Measurements from ENCODE around the gene SORCS1. TPM values are rescaled to one million over a fixed set of nuclear protein-coding genes. Genes with fewer than 3 reads are reported as not detected.

Gene SORCS1
- total RNA-seq, 2 donors from 2014 or later, result not detected

GRCh38 chr10:106980495-106981451 lies 183.7 kb downstream of the SORCS1 start:
- Mint-ChIP-seq H3K4me1 (ENCODE audit: low read depth in 2 of 2) (peaks cover 0 to 10% of the 10 kb centered on the region in 2 donors), H3K9me3 (no peaks in the 10 kb centered on the region), H3K27ac (no peak overlapping the region), H3K27me3 (peaks cover 0 to 2% of the 10 kb centered on the region in 2 donors), H3K4me3 (no peak overlapping the region), H3K36me3 (no peaks in the 10 kb centered on the region)
- ATAC-seq, result no peak
- DNase-seq (ENCODE audit: low spot score), result no peak

- no peak overlapping the region for H3K27ac Mint-ChIP-seq
- no peak overlapping the region for H3K4me3 Mint-ChIP-seq
- no peak for DNase-seq (ENCODE audit: low spot score)
- H3K27me3 Mint-ChIP-seq, result no peaks in the 10 kb centered on the region
- no peaks in the 10 kb centered on the region for H3K9me3 Mint-ChIP-seq
- no peak for ATAC-seq
- H3K36me3 Mint-ChIP-seq, result no peaks in the 10 kb centered on the region
- H3K4me1 Mint-ChIP-seq (ENCODE audit: low read depth in 2 of 2), result peaks cover 0 to 10% of the 10 kb centered on the region in 2 donors
Measured at GRCh38 chr10:106978756-106979155, 185.8 kb downstream of the SORCS1 start.

- Mint-ChIP-seq H3K4me1 (ENCODE audit: low read depth in 2 of 2) (no peaks in the 10 kb centered on the region), H3K27me3 (peaks cover 0 to 6% of the 10 kb centered on the region in 2 donors), H3K36me3 (no peaks in the 10 kb centered on the region), H3K27ac (no peak overlapping the region), H3K9me3 (no peaks in the 10 kb centered on the region), H3K4me3 (no peak overlapping the region)
- ATAC-seq, result no peak
- no peak for DNase-seq (ENCODE audit: low spot score)
Measured at GRCh38 chr10:106973716-106974115, 190.8 kb downstream of the SORCS1 start.

- H3K27ac Mint-ChIP-seq, result no peak overlapping the region
- H3K27me3 Mint-ChIP-seq, result peaks cover 0 to 6% of the 10 kb centered on the region in 2 donors
- DNase-seq (ENCODE audit: low spot score), result no peak
- no peaks in the 10 kb centered on the region for H3K4me1 Mint-ChIP-seq (ENCODE audit: low read depth in 2 of 2)
- H3K36me3 Mint-ChIP-seq, result no peaks in the 10 kb centered on the region
- H3K9me3 Mint-ChIP-seq, result no peaks in the 10 kb centered on the region
- no peak for ATAC-seq
- no peak overlapping the region for H3K4me3 Mint-ChIP-seq
Measured at GRCh38 chr10:106973288-106973687, 191.2 kb downstream of the SORCS1 start.

- H3K27ac Mint-ChIP-seq, result no peak overlapping the region
- no peaks in the 10 kb centered on the region for H3K9me3 Mint-ChIP-seq
- ATAC-seq (no peak), DNase-seq (ENCODE audit: low spot score) (no peak)
- no peaks in the 10 kb centered on the region for H3K4me1 Mint-ChIP-seq (ENCODE audit: low read depth in 2 of 2)
- no peaks in the 10 kb centered on the region for H3K36me3 Mint-ChIP-seq
- no peak overlapping the region for H3K4me3 Mint-ChIP-seq
- peaks cover 0 to 6% of the 10 kb centered on the region in 2 donors for H3K27me3 Mint-ChIP-seq
Measured at GRCh38 chr10:106972381-106972780, 192.1 kb downstream of the SORCS1 start.

- no peaks in the 10 kb centered on the region for H3K4me1 Mint-ChIP-seq (ENCODE audit: low read depth in 2 of 2)
- H3K9me3 Mint-ChIP-seq, result no peaks in the 10 kb centered on the region
- no peak overlapping the region for H3K27ac Mint-ChIP-seq
- H3K36me3 Mint-ChIP-seq, result no peaks in the 10 kb centered on the region
- H3K4me3 Mint-ChIP-seq, result no peak overlapping the region
- no peak for DNase-seq (ENCODE audit: low spot score)
- no peak for ATAC-seq
- H3K27me3 Mint-ChIP-seq, result peaks cover 0 to 6% of the 10 kb centered on the region in 2 donors
Measured at GRCh38 chr10:106971411-106971831, 193.1 kb downstream of the SORCS1 start.

- H3K36me3 Mint-ChIP-seq, result no peaks in the 10 kb centered on the region
- H3K27me3 Mint-ChIP-seq, result peaks cover 0 to 6% of the 10 kb centered on the region in 2 donors
- DNase-seq (ENCODE audit: low spot score), result no peak
- ATAC-seq, result no peak
- no peaks in the 10 kb centered on the region for H3K4me1 Mint-ChIP-seq (ENCODE audit: low read depth in 2 of 2)
- no peak overlapping the region for H3K4me3 Mint-ChIP-seq
- H3K9me3 Mint-ChIP-seq, result no peaks in the 10 kb centered on the region
- no peak overlapping the region for H3K27ac Mint-ChIP-seq
Measured at GRCh38 chr10:106967452-106967851, 197.1 kb downstream of the SORCS1 start.

- Mint-ChIP-seq H3K4me1 (ENCODE audit: low read depth in 2 of 2) (no peaks in the 10 kb centered on the region), H3K4me3 (no peak overlapping the region)
Measured at GRCh38 chr10:106960812-106961211, 203.7 kb downstream of the SORCS1 start.

GRCh38 chr10:106959521-106959920 lies 205.0 kb downstream of the SORCS1 start:
- DNase-seq (ENCODE audit: low spot score), result no peak
- no peaks in the 10 kb centered on the region for H3K4me1 Mint-ChIP-seq (ENCODE audit: low read depth in 2 of 2)
- ATAC-seq, result no peak
- H3K27me3 Mint-ChIP-seq, result peaks cover 0 to 2% of the 10 kb centered on the region in 2 donors
- no peak overlapping the region for H3K27ac Mint-ChIP-seq
- no peak overlapping the region for H3K4me3 Mint-ChIP-seq
- H3K9me3 Mint-ChIP-seq, result no peaks in the 10 kb centered on the region
- H3K36me3 Mint-ChIP-seq, result no peaks in the 10 kb centered on the region

More at GRCh38 chr10:106960812-106961211, 203.7 kb downstream of the SORCS1 start:
- no peak for ATAC-seq
- DNase-seq (ENCODE audit: low spot score), result no peak
- Mint-ChIP-seq H3K27ac (no peak overlapping the region), H3K27me3 (peaks cover 0 to 4% of the 10 kb centered on the region in 2 donors), H3K9me3 (no peaks in the 10 kb centered on the region), H3K36me3 (no peaks in the 10 kb centered on the region)

GRCh38 chr10:106958589-106959361 lies 205.7 kb downstream of the SORCS1 start:
- no peaks in the 10 kb centered on the region for H3K9me3 Mint-ChIP-seq
- no peaks in the 10 kb centered on the region for H3K36me3 Mint-ChIP-seq
- DNase-seq (ENCODE audit: low spot score) (no peak), ATAC-seq (no peak)
- no peak overlapping the region for H3K4me3 Mint-ChIP-seq
- H3K27me3 Mint-ChIP-seq, result peaks cover 0 to 2% of the 10 kb centered on the region in 2 donors
- H3K4me1 Mint-ChIP-seq (ENCODE audit: low read depth in 2 of 2), result no peaks in the 10 kb centered on the region
- no peak overlapping the region for H3K27ac Mint-ChIP-seq

- DNase-seq (ENCODE audit: low spot score) (no peak), ATAC-seq (no peak)
- Mint-ChIP-seq H3K27ac (no peak overlapping the region), H3K36me3 (no peaks in the 10 kb centered on the region), H3K4me3 (no peak overlapping the region), H3K9me3 (no peaks in the 10 kb centered on the region), H3K27me3 (peaks cover 0 to 2% of the 10 kb centered on the region in 2 donors), H3K4me1 (ENCODE audit: low read depth in 2 of 2) (no peaks in the 10 kb centered on the region)
Measured at GRCh38 chr10:106957823-106958588, 206.5 kb downstream of the SORCS1 start.

GRCh38 chr10:106956216-106956915 lies 208.1 kb downstream of the SORCS1 start:
- H3K36me3 Mint-ChIP-seq, result no peaks in the 10 kb centered on the region
- no peaks in the 10 kb centered on the region for H3K4me1 Mint-ChIP-seq (ENCODE audit: low read depth in 2 of 2)
- DNase-seq (ENCODE audit: low spot score) (no peak), ATAC-seq (no peak)
- no peak overlapping the region for H3K4me3 Mint-ChIP-seq
- H3K27me3 Mint-ChIP-seq, result no peaks in the 10 kb centered on the region
- H3K9me3 Mint-ChIP-seq, result no peaks in the 10 kb centered on the region
- H3K27ac Mint-ChIP-seq, result no peak overlapping the region

GRCh38 chr10:106955133-106955532 lies 209.4 kb downstream of the SORCS1 start:
- Mint-ChIP-seq H3K9me3 (no peaks in the 10 kb centered on the region), H3K4me3 (no peak overlapping the region), H3K27me3 (no peaks in the 10 kb centered on the region), H3K4me1 (ENCODE audit: low read depth in 2 of 2) (no peaks in the 10 kb centered on the region), H3K36me3 (no peaks in the 10 kb centered on the region), H3K27ac (no peak overlapping the region)
- no peak for DNase-seq (ENCODE audit: low spot score)
- peak; percentile 20 to 40 for ATAC-seq

Measured in natural killer cell treated with Interleukin-12 subunit alpha and Interleukin-12 subunit beta and Interleukin-15 and Interleukin-18, amount 100 ng/mL, for 72 hours (primary cell).